DOHH2 (cell line): ENCODE measurements around the gene MARVELD1.

ENCODE experiments used
- H3F3A ChIP-seq: fragments of 200-600 bp; sonication (generic), shearing (Covaris generic); 2 replicates; pipeline ENCODE4 v1.6.0; 2016; ENCODE audit warnings: antibody characterized with exemption, mild to moderate bottlenecking; ENCODE audit not compliant: control insufficient read depth, insufficient read depth
- H3K27ac ChIP-seq: fragments of 200-600 bp; sonication (generic); 2 replicates; pipeline ENCODE4 v1.5.1; 2014; ENCODE audit warnings: low read depth, mild to moderate bottlenecking, low read length, moderate library complexity
- H3K27me3 ChIP-seq: fragments of 200-600 bp; sonication (generic); 2 replicates; pipeline ENCODE4 v1.6.1; 2014; ENCODE audit warnings: mild to moderate bottlenecking, low read length, mixed read lengths; ENCODE audit not compliant: control insufficient read depth
- H3K36me3 ChIP-seq: fragments of 200-600 bp; sonication (generic); 2 replicates; pipeline ENCODE4 v1.6.1; 2014; ENCODE audit warnings: mild to moderate bottlenecking, low read length, moderate library complexity, mixed read lengths; ENCODE audit not compliant: control insufficient read depth
- H3K4me1 ChIP-seq: fragments of 200-600 bp; sonication (generic); 2 replicates; pipeline ENCODE4 v1.6.1; 2014; ENCODE audit warnings: mild to moderate bottlenecking, low read length, mixed read lengths; ENCODE audit not compliant: control insufficient read depth
- H3K4me2 ChIP-seq: fragments of 200-600 bp; sonication (generic); 2 replicates; pipeline ENCODE4 v1.6.0; 2014; ENCODE audit warnings: mild to moderate bottlenecking, low read length, moderate library complexity
- H3K4me3 ChIP-seq: fragments of 200-600 bp; sonication (generic); 2 replicates; pipeline ENCODE4 v1.5.1; 2014; ENCODE audit warnings: mild to moderate bottlenecking, low read length, mixed read lengths
- H3K79me2 ChIP-seq: fragments of 200-600 bp; sonication (generic); 2 replicates; pipeline ENCODE4 v1.6.1; 2014; ENCODE audit warnings: mild to moderate bottlenecking, low read length, mixed read lengths; ENCODE audit not compliant: control insufficient read depth
- H3K9me2 ChIP-seq: fragments of 200-600 bp; sonication (generic); replicated peaks from 2 replicates; pipeline ENCODE4 v1.6.1; 2014; ENCODE audit warnings: mild to moderate bottlenecking, low read length, mixed read lengths; ENCODE audit not compliant: control insufficient read depth
- H3K9me3 ChIP-seq: fragments of 200-600 bp; sonication (generic); 2 replicates; pipeline ENCODE4 v1.6.1; 2014; ENCODE audit warnings: antibody characterized with exemption, low read length, mixed read lengths; ENCODE audit not compliant: control insufficient read depth, insufficient read depth
- H4K20me1 ChIP-seq: fragments of 200-600 bp; sonication (generic); 2 replicates; pipeline ENCODE4 v1.6.0; 2014; ENCODE audit warnings: low read depth, mild to moderate bottlenecking, antibody characterized with exemption, low read length, moderate library complexity; ENCODE audit not compliant: control insufficient read depth, insufficient read depth
- CTCF ChIP-seq: fragments of 200-600 bp; sonication (generic); IDR thresholded peaks from one replicate; pipeline ENCODE4 v1.5.1; 2014; ENCODE audit warnings: antibody characterized with exemption, mild to moderate bottlenecking, low read depth, low read length; ENCODE audit not compliant: poor library complexity, severe bottlenecking
- EZH2phosphoT487 ChIP-seq: fragments of 200-600 bp; sonication (generic); IDR thresholded peaks from 2 replicates; pipeline ENCODE4 v1.6.1; 2017; ENCODE audit warnings: borderline replicate concordance, mild to moderate bottlenecking, antibody characterized with exemption, low read length, moderate library complexity, mixed read lengths

MARVELD1 gene

GRCh38 chr10:97733256-97733655 lies 19.7 kb downstream of the MARVELD1 start:
- H3K9me3 ChIP-seq: peaks cover 3% of the 10 kb centered on the region; the same call in 1 of the 2 replicates
- H3K4me2 ChIP-seq: no peak overlapping the region
- H3K79me2 ChIP-seq: peaks cover 13% of the 10 kb centered on the region
- H3K36me3 ChIP-seq: peaks cover 11% of the 10 kb centered on the region
- H3K27me3 ChIP-seq: no peaks in the 10 kb centered on the region
- peaks cover 7% of the 10 kb centered on the region; the same call in 1 of the 2 replicates for H4K20me1 ChIP-seq
- H3K4me1 ChIP-seq: peaks cover 21% of the 10 kb centered on the region
- no peak overlapping the region for H3K27ac ChIP-seq
- H3F3A ChIP-seq: peaks cover 8% of the 10 kb centered on the region
- H3K4me3 ChIP-seq: no peak overlapping the region
- no peaks in the 10 kb centered on the region for H3K9me2 ChIP-seq
- no peak for TF ChIP-seq CTCF
- no peak for TF ChIP-seq EZH2phosphoT487

GRCh38 chr10:97734021-97734420 lies 20.5 kb downstream of the MARVELD1 start:
- peaks cover 8% of the 10 kb centered on the region; the same call in 1 of the 2 replicates for H4K20me1 ChIP-seq
- peaks cover 17% of the 10 kb centered on the region for H3K36me3 ChIP-seq
- no peak overlapping the region for H3K4me3 ChIP-seq
- peaks cover 8% of the 10 kb centered on the region for H3F3A ChIP-seq
- peaks cover 27% of the 10 kb centered on the region for H3K4me1 ChIP-seq
- no peaks in the 10 kb centered on the region for H3K9me2 ChIP-seq
- H3K79me2 ChIP-seq: peaks cover 21% of the 10 kb centered on the region
- no peak for TF ChIP-seq CTCF
- TF ChIP-seq EZH2phosphoT487: no peak
- H3K9me3 ChIP-seq: peaks cover 3% of the 10 kb centered on the region; the same call in 1 of the 2 replicates
- no peak overlapping the region for H3K4me2 ChIP-seq
- H3K27ac ChIP-seq: no peak overlapping the region
- no peaks in the 10 kb centered on the region for H3K27me3 ChIP-seq

GRCh38 chr10:97736403-97736901 lies 22.9 kb downstream of the MARVELD1 start:
- Histone ChIP-seq H3K36me3 (peaks cover 38% of the 10 kb centered on the region), H3K9me2 (no peaks in the 10 kb centered on the region), H3K4me2 (peak overlapping the region; percentile 98), H3K4me1 (peaks cover 47% of the 10 kb centered on the region), H3F3A (peaks cover 8% of the 10 kb centered on the region), H3K4me3 (peak overlapping the region; percentile 98), H3K79me2 (peaks cover 45% of the 10 kb centered on the region), H3K27ac (peak overlapping the region; percentile 90), H3K27me3 (no peaks in the 10 kb centered on the region), H3K9me3 (peaks cover 3% of the 10 kb centered on the region; the same call in 1 of the 2 replicates), H4K20me1 (peaks cover 17% of the 10 kb centered on the region; the same call in 1 of the 2 replicates)
- TF ChIP-seq CTCF (no peak), EZH2phosphoT487 (no peak)
